Measurements from ENCODE around the gene CCL13.
A peak's percentile ranks its signal among the peaks of the same experiment; 100 is the strongest.

The CCL13 gene

DNA sequence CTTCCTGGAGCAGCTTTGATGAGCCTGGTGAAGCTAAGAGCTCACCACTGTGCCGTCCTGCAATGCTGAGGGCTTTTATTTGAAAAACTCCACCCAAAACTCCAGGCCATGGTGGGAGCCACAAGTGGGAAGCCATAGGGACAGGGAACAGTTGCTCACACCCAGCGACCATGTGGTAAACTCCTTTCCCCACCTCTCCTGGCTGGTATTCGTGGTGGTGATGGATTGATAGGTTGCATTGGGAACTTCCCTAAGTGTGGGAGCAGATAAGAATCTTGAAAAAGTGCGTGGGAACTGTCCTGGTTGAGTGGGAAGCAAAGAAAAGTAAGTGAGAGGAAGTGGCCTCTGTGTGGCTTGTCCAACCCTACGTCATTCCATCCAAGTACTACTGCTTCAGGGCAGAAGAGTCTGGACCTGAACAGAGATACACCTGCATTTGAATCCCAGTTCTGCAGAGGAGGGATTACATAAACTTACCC is 6.9 kb downstream of the CCL13 start, which contains the start of gene CCL1:
TSS of gene CCL1 (minus strand) at position 51 of the 479 bp plus-strand sequence. CDS start 72 bp downstream, outside the sequence.
- Histone ChIP-seq H3K4me3 (ENCODE audit: low read depth, low read length) (no peak within 1 kb of the TSS), H3K4me1 (ENCODE audit: control insufficient read depth, insufficient read depth, low read length) (no peaks in the 10 kb centered on the region), H3K9me3 (ENCODE audit: control insufficient read depth, insufficient read depth, low read depth, low read length) (no peaks in the 10 kb centered on the region), H3K36me3 (ENCODE audit: control insufficient read depth in 2 of 2, insufficient read depth in 1 of 2, low read length in 2 of 2) (no peaks in the 10 kb centered on the region), H3K27ac (ENCODE audit: extremely low read depth, low read depth, low read length) (no peak within 1 kb of the TSS)
- CTCF ChIA-PET: interaction anchor here (0.8 to 13.9 kb wide), 9 partner anchors 10 to 217 kb away, joined by 5 to 578 read pairs (median 40); no protein-coding TSS in a partner anchor
- POLR2A ChIA-PET: no interaction called here
- TF ChIP-seq, protein P1, sequence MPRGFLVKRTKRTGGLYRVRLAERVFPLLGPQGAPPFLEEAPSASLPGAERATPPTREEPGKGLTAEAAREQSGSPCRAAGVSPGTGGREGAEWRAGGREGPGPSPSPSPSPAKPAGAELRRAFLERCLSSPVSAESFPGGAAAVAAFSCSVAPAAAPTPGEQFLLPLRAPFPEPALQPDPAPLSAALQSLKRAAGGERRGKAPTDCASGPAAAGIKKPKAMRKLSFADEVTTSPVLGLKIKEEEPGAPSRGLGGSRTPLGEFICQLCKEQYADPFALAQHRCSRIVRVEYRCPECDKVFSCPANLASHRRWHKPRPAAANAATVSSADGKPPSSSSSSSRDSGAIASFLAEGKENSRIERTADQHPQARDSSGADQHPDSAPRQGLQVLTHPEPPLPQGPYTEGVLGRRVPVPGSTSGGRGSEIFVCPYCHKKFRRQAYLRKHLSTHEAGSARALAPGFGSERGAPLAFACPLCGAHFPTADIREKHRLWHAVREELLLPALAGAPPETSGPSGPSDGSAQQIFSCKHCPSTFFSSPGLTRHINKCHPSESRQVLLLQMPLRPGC (tag by site-specific recombination; IDR thresholded peaks at IDR 0.05): no peak
- TF ChIP-seq ZBTB1 (tag by site-specific recombination; IDR thresholded peaks at IDR 0.05) (no peak), EGR2 (tag by site-specific recombination; IDR thresholded peaks at IDR 0.05; ENCODE audit: low read depth) (peak; percentile 38; the same call in 1 of the 2 replicates), ZNF530 (tag by site-specific recombination; IDR thresholded peaks at IDR 0.05; ENCODE audit: low read depth) (no peak), MZF1 (tag by site-specific recombination; IDR thresholded peaks at IDR 0.05; ENCODE audit: borderline replicate concordance) (no peak), ZNF416 (tag by site-specific recombination; IDR thresholded peaks at IDR 0.05) (no peak), GLI4 (tag by site-specific recombination; IDR thresholded peaks at IDR 0.05) (no peak), GLI2 (tag by site-specific recombination; IDR thresholded peaks at IDR 0.05; ENCODE audit: borderline replicate concordance, low read depth) (no peak)
- TF ChIP-seq, protein P2, sequence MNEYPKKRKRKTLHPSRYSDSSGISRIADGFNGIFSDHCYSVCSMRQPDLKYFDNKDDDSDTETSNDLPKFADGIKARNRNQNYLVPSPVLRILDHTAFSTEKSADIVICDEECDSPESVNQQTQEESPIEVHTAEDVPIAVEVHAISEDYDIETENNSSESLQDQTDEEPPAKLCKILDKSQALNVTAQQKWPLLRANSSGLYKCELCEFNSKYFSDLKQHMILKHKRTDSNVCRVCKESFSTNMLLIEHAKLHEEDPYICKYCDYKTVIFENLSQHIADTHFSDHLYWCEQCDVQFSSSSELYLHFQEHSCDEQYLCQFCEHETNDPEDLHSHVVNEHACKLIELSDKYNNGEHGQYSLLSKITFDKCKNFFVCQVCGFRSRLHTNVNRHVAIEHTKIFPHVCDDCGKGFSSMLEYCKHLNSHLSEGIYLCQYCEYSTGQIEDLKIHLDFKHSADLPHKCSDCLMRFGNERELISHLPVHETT (tag by site-specific recombination; IDR thresholded peaks at IDR 0.05): no peak

DNA sequence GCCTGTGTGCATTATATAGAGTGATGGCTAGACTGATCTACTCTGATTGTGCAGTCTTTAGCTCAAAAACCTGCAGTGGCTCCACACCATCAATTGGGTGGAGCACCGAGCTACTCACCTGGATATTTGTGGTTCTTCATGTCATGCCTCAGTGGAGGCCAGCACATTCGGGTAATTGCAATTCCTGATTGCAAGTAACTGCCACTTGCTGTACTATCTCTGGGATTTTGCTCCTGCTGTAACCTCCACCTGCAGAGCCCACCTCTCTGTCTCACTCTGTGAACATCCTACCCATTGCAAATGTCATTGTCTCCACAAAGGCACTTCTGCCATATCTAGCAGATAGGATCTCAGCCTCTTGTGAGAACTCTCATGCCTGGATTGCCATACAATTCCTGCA is 8.5 kb downstream of the CCL13 start:
- CTCF ChIA-PET: interaction anchor here (0.5 to 13.9 kb wide), 4 partner anchors 58 to 360 kb away, joined by 4 to 578 read pairs (median 191); no protein-coding TSS in a partner anchor
- no peak overlapping the region for H3K27ac ChIP-seq (ENCODE audit: extremely low read depth, low read depth, low read length)
- H3K9me3 ChIP-seq (ENCODE audit: control insufficient read depth, insufficient read depth, low read depth, low read length): no peaks in the 10 kb centered on the region
- POLR2A ChIA-PET: no interaction called here
- no peaks in the 10 kb centered on the region for H3K36me3 ChIP-seq (ENCODE audit: control insufficient read depth in 2 of 2, insufficient read depth in 1 of 2, low read length in 2 of 2)
- no peaks in the 10 kb centered on the region for H3K4me1 ChIP-seq (ENCODE audit: control insufficient read depth, insufficient read depth, low read length)
- H3K4me3 ChIP-seq (ENCODE audit: low read depth, low read length): no peak overlapping the region
- no peak for TF ChIP-seq KLF10 (tag by site-specific recombination; IDR thresholded peaks at IDR 0.05)
- TF ChIP-seq ZNF324 (tag by site-specific recombination; IDR thresholded peaks at IDR 0.05): no peak
- TF ChIP-seq, protein P3, sequence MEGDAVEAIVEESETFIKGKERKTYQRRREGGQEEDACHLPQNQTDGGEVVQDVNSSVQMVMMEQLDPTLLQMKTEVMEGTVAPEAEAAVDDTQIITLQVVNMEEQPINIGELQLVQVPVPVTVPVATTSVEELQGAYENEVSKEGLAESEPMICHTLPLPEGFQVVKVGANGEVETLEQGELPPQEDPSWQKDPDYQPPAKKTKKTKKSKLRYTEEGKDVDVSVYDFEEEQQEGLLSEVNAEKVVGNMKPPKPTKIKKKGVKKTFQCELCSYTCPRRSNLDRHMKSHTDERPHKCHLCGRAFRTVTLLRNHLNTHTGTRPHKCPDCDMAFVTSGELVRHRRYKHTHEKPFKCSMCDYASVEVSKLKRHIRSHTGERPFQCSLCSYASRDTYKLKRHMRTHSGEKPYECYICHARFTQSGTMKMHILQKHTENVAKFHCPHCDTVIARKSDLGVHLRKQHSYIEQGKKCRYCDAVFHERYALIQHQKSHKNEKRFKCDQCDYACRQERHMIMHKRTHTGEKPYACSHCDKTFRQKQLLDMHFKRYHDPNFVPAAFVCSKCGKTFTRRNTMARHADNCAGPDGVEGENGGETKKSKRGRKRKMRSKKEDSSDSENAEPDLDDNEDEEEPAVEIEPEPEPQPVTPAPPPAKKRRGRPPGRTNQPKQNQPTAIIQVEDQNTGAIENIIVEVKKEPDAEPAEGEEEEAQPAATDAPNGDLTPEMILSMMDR (tag by site-specific recombination; IDR thresholded peaks at IDR 0.05): no peak
- TF ChIP-seq, protein P4, sequence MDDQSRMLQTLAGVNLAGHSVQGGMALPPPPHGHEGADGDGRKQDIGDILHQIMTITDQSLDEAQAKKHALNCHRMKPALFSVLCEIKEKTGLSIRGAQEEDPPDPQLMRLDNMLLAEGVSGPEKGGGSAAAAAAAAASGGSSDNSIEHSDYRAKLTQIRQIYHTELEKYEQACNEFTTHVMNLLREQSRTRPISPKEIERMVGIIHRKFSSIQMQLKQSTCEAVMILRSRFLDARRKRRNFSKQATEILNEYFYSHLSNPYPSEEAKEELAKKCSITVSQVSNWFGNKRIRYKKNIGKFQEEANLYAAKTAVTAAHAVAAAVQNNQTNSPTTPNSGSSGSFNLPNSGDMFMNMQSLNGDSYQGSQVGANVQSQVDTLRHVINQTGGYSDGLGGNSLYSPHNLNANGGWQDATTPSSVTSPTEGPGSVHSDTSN (CRISPR knock-in tag; IDR thresholded peaks at IDR 0.05): no peak
- no peak for TF ChIP-seq ZNF266 (tag by site-specific recombination; IDR thresholded peaks at IDR 0.05; ENCODE audit: low read depth)
- no peak for TF ChIP-seq ZNF707 (tag by site-specific recombination; IDR thresholded peaks at IDR 0.05)
- TF ChIP-seq ZNF184 (tag by site-specific recombination; IDR thresholded peaks at IDR 0.05): no peak
- no peak for TF ChIP-seq IKZF3 (tag by site-specific recombination; IDR thresholded peaks at IDR 0.05)
- no peak for TF ChIP-seq ZBTB7A (tag by site-specific recombination; IDR thresholded peaks at IDR 0.05; ENCODE audit: low read depth)
- TF ChIP-seq, protein P2 (tag by site-specific recombination; IDR thresholded peaks at IDR 0.05): no peak
- TF ChIP-seq, protein P5, sequence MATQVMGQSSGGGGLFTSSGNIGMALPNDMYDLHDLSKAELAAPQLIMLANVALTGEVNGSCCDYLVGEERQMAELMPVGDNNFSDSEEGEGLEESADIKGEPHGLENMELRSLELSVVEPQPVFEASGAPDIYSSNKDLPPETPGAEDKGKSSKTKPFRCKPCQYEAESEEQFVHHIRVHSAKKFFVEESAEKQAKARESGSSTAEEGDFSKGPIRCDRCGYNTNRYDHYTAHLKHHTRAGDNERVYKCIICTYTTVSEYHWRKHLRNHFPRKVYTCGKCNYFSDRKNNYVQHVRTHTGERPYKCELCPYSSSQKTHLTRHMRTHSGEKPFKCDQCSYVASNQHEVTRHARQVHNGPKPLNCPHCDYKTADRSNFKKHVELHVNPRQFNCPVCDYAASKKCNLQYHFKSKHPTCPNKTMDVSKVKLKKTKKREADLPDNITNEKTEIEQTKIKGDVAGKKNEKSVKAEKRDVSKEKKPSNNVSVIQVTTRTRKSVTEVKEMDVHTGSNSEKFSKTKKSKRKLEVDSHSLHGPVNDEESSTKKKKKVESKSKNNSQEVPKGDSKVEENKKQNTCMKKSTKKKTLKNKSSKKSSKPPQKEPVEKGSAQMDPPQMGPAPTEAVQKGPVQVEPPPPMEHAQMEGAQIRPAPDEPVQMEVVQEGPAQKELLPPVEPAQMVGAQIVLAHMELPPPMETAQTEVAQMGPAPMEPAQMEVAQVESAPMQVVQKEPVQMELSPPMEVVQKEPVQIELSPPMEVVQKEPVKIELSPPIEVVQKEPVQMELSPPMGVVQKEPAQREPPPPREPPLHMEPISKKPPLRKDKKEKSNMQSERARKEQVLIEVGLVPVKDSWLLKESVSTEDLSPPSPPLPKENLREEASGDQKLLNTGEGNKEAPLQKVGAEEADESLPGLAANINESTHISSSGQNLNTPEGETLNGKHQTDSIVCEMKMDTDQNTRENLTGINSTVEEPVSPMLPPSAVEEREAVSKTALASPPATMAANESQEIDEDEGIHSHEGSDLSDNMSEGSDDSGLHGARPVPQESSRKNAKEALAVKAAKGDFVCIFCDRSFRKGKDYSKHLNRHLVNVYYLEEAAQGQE (tag by site-specific recombination; IDR thresholded peaks at IDR 0.05): no peak
- TF ChIP-seq, protein P6, sequence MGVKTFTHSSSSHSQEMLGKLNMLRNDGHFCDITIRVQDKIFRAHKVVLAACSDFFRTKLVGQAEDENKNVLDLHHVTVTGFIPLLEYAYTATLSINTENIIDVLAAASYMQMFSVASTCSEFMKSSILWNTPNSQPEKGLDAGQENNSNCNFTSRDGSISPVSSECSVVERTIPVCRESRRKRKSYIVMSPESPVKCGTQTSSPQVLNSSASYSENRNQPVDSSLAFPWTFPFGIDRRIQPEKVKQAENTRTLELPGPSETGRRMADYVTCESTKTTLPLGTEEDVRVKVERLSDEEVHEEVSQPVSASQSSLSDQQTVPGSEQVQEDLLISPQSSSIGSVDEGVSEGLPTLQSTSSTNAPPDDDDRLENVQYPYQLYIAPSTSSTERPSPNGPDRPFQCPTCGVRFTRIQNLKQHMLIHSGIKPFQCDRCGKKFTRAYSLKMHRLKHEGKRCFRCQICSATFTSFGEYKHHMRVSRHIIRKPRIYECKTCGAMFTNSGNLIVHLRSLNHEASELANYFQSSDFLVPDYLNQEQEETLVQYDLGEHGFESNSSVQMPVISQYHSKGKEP (tag by site-specific recombination; IDR thresholded peaks at IDR 0.05): no peak
- TF ChIP-seq KLF16 (tag by site-specific recombination; IDR thresholded peaks at IDR 0.05): no peak
- TF ChIP-seq RBAK (tag by site-specific recombination; IDR thresholded peaks at IDR 0.05): no peak

All from HEK293 (cell line).